A549 treated with AZD9567 at 1 μM for 4 hours (cell line): ENCODE data around the gene ABCA2. TPM values are rescaled to one million over a fixed set of nuclear protein-coding genes. Genes with fewer than 3 reads are reported as not detected.

ENCODE experiments used
- total RNA-seq: library from RNA; stranded (reverse); fragments of 200-300 nt; extraction: Qiagen RNA extraction; gene quantifications from 5 replicates; pipeline ENCODE4 v1.2.3, GENCODE V29; 2022; ENCODE audit not compliant: insufficient read depth

The ABCA2 gene, protein sequence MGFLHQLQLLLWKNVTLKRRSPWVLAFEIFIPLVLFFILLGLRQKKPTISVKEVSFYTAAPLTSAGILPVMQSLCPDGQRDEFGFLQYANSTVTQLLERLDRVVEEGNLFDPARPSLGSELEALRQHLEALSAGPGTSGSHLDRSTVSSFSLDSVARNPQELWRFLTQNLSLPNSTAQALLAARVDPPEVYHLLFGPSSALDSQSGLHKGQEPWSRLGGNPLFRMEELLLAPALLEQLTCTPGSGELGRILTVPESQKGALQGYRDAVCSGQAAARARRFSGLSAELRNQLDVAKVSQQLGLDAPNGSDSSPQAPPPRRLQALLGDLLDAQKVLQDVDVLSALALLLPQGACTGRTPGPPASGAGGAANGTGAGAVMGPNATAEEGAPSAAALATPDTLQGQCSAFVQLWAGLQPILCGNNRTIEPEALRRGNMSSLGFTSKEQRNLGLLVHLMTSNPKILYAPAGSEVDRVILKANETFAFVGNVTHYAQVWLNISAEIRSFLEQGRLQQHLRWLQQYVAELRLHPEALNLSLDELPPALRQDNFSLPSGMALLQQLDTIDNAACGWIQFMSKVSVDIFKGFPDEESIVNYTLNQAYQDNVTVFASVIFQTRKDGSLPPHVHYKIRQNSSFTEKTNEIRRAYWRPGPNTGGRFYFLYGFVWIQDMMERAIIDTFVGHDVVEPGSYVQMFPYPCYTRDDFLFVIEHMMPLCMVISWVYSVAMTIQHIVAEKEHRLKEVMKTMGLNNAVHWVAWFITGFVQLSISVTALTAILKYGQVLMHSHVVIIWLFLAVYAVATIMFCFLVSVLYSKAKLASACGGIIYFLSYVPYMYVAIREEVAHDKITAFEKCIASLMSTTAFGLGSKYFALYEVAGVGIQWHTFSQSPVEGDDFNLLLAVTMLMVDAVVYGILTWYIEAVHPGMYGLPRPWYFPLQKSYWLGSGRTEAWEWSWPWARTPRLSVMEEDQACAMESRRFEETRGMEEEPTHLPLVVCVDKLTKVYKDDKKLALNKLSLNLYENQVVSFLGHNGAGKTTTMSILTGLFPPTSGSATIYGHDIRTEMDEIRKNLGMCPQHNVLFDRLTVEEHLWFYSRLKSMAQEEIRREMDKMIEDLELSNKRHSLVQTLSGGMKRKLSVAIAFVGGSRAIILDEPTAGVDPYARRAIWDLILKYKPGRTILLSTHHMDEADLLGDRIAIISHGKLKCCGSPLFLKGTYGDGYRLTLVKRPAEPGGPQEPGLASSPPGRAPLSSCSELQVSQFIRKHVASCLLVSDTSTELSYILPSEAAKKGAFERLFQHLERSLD (N-terminal part only)
- total RNA-seq: 20.0 to 29.5 TPM (median 27.5 TPM) in 5 replicates

DNA sequence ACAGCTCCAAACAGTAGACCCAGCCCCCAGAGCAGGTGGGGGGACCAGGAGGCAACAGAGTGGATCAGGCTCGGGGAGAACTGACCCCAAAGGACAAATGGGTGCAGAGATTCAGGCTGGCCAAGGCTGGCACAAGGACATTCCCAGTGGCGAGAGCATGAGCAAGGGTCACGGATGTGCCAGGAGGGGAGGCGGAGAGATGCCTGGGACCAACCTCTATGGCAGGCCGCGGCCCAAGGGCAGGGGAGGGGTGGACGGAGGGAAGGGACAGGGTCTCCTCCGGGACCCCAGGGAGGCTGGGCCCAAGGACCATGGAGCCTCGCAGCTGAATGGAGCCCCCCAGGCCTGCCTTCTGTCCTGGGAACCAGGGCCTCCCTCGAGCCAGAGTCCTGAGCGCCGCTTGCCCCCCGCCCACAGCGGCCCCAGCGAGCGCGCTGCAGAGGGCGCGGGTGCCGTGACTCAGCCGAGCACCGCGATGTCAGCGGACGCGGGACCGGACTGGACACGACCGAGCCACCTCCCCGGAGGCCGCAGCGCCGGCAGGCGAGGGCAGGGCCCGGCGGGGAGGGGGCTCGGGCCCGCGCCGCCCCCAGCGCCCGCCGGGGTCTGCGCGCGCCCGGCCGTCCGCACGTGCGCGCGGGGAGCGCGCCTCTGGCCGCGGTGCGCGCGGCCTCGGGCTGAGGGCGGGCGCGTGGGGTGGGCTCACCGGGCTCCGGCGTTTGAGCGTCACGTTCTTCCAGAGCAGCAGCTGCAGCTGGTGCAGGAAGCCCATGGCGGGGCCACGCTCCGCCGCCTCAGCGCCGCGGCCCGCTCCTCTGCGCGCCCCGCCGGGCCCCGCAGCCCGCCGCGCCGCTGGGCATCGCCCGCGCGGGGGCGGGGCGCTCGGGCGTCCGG is at the start of gene ABCA2:
ABCA2 (minus strand) TSS at position 869 of the 894 bp plus-strand sequence; CDS start at position 772, 97 bp downstream.

DNA sequence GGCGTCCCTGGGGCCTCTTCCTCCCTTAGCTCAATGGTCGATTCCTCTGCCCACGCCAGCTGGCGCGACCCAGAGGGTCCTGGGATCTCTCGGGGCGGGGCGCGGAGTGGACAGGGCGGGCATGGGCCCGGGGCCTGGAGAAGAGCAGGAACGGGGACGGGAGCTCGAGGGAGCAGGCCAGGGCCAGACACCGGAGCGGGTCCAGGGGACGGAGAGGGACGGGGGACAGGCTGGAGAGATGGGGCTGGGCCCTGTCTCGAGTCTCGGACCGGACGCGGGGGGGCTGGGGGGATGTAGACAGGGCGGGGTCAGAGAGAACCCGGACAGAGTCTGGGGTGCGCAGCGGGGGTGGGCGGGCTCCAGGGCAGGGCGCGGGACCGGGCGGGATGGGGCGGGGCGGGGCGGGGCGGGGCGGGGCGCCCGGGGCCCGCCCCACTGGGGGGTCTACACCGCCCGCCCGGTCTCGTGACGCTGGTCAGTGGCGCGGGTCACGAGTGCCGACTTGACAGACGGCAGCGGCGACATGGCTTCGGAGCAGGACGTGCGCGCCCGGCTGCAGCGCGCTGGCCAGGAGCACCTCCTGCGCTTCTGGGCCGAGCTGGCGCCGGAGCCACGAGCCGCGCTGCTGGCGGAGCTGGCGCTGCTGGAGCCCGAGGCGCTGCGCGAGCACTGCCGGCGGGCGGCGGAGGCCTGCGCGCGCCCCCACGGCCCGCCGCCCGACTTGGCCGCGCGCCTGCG is 49.1 kb upstream of the ABCA2 start, which contains the start of gene UAP1L1:
UAP1L1 (plus strand) TSS at position 508 of the 738 bp plus-strand sequence; CDS start at position 524, 16 bp downstream.

DNA sequence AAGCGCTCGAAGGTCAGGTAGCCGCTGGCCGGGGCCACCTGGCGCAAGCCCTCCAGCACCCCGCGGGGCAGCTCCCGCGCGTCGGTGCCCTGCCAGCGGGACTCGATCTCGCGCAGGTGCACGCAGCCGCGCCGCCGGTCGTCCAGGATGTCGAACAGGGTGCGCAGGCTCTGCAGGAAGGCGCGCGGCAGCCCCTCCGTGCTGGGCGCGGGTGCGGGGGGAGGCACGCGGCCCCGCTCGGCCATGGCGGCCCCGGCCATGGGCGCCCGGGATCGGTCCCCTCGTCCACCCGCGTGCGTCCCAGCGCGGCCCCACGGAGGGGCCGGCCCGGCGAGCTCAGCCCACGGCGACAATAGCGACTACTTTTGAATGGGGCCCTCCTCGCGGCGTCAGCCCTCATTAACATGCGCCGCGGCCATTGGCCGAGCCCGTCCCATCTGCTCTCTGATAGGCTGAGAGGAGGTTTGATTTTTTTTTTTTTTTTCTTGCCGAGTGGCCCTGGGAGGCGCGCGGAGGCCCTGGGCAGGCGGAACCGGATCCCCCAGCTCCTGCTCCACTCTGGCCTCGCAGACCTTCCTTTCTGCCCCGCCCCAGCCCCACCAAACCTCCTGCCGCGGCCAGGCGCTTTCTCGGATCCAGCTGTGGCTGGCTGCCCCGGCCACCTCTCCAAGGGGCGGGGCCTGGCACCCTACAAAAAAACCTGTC is 42.3 kb upstream of the ABCA2 start, which contains the start of gene SAPCD2:
SAPCD2 (minus strand) TSS at position 357 of the 705 bp plus-strand sequence; CDS start at position 260, 97 bp downstream.

DNA sequence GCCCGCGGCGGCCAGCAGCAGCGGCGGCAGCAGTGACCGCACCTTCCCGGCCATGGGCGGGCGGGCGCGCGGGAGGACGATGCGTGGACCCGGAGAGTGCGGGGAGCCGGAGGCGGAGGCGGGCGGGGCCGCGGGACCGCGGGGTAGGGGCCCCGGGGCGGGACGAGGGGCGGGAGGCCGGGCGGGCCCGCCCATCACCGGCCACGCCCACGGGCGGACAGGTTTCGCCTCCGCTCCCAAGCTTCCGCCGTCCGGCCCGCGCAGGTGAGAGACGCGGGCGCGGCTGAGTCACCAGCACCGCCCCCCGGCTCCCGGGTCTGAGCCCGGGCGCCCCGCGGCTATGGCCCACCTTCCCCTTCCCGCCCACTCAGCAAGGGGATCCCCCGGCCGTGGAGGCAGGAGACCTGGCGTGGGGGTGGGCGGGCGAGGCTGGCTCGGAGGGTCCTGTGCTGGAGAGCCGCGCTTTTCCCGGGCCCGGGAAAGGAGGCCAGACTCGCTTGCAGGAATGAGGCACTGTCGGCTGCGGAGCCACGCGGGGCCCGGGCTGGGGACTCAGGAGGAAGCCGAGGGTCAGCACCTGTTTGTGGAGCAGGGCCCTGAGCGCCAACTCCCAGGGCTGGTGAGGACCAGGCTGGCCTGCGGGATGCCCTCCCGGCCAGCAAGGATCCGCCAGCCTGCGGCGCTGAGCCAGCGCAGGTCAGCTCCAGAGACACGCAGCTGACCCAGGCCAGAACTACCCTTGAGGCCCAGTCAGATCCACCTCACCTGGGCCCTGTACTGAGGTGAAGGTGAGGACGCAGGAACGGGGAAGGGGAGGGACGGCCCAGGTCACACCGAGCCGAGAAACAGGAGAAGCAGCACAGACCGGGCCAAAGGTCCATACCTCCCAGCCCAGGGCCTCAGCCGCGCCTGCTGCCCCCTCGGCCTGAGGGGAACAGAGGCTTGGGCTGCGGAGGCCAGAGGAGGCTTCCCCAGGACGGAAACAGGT is 26.2 kb upstream of the ABCA2 start, which contains the start of gene ENTPD2:
ENTPD2 (minus strand) TSS at position 118 of the 988 bp plus-strand sequence; CDS start at position 54, 64 bp downstream.

DNA sequence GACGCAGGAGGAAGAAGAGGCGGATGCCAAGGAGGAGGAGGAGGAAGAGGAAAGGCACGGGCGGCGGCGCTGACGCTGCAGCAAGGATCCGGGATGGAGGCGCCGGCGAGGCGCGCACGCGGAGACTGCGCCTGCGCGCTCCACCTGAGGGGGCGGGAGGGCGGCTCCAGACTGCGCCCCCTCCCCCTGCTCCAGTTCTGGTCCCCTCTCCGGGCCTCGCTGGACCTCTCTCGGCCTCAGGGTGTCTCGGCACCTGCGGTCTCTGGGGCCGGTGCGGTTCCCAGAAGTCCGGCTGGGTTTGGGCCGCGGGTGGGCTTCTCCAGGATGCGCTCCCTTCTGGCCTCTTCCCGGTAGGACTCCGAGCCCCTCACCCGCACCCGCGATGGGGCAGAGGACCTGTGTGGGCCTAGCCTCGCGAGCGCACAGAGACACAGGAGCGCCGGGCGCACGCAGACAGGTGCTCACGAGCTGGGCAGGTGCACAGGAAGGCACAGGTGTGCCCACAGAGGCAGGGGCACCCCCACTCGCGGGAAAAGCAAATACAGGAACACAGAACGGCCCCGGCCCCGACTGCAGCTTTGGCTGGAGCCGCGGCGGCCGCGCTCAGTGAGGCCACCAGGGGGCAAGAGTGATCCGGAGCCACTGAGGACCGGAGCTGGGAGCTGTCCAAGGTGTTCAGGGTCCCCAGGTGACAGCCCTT is 18.2 kb upstream of the ABCA2 start, which contains the start of gene NPDC1:
NPDC1 (minus strand) TSS at position 90 of the 700 bp plus-strand sequence. CDS start 188 bp downstream, outside the sequence.

DNA sequence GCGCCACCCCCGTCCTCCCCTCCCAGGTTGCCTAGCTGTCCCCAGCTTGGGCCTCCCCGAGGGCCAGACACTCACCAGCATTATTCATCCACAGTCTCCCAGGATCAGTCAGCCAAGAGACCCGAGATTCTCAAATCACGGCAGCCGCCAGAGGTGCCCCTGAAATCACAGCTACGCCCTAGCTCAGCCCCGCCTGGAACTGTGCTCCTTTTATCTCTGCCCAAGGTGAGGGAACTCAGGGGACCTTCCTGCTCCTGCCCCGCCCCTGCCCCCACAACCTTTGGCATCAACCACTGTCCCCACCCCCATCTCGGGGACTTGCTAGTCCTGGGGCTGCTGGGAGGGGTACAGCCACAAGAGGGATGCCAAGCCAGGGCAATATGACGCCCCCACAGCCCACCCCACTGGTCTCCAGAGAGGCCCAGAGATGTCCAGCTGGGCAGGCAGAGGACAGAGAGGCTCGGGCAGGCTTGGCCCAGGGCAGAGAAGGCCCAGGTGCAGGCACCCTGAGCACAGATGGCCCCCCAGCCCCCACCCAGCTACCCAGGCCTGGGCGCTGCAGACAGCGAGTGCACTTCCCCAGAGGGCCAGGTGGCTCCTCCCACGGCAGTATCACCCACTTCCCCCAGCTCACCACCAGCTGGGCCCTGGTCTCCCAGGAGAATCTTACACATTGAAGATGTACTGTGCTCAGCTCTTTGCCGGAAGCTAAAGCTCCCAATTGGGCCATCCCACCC is 4.0 kb upstream of the ABCA2 start, which contains the start of gene FUT7:
FUT7 (minus strand) TSS at position 185 of the 737 bp plus-strand sequence; CDS start at position 88, 97 bp downstream.

DNA sequence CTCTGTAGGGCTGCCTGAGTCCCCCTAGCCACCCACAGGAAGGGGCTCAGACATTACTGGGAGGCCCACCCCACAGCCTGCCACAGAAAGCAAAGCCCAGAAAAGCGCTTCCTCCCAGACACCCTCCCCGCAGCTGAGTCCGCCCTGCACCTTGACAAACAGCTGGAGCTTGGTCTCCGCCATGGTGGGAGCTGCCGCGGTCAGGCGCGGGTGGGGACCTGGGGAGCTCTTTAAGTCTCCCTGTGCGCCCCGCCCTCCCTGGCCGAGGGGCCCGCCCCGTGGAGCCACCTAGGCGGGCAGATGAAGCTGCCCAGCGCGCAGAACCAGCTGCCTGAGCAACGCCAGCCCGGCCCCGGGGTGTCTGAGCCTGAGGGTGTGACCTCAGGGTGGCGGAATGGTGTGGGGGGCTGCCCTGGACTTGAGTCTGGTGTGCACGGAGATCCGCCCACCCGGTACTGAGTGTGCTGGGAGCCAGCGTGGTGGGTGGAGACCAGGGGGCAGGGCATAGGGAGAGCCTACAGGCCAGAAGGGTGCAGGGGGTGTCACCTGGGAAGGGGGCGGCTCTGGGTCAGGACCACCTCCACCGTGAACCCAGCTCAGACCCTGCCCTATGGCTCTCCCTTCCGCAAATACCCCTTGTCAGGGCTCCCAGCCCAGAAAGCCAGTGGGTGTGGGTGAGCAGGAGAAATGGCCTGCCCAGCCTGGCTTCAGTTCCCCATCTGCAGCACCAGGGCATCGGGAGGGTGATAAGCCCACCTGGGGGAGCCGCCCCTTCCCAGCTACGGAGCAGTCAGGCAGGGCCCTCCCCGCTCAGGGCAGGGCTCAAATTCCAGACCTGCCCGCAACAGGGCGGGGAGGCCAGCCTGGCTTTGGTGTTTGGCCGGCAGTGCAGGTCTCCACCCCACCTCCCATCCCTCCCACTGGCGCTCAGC is 31.4 kb downstream of the ABCA2 start, which contains the start of gene CLIC3:
CLIC3 (minus strand) TSS at position 208 of the 932 bp plus-strand sequence; CDS start at position 183, 25 bp downstream.

DNA sequence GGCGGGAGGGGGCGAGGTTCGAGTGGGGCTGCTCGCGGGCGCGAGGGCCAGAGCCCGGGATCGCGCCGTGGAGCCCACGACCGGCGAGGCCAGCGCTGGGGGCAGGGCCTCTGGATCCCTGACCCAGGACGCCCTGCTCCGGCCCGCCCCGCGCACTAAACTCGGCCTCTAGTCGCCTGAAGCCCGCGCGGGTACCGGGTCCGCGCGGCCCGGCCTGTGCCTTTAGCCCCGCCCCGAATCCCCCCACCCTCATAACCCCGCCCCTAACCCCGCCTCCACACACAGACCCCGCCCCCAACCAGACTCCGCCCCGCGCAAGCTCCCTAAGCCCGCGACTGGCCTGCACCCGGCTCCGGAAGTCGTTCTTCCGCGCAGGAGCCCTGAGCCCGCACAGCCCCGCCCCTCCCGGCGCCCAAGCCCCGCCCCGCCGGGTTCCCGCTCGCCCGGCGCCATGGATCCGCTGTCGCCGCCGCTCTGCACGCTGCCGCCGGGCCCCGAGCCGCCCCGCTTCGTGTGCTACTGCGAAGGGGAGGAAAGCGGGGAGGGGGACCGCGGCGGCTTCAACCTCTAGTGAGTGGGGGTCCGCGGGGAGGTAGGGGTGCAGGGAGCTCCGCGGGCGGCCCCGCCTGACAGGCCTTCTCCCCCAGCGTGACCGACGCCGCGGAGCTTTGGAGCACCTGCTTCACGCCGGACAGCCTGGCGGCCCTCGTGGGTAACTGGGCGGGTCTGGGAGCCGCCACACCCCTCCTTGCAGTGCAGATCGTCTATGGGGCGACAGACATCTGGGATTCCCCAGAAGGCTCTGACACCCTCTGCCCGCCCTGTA is 35.8 kb downstream of the ABCA2 start, which contains the start of gene PAXX:
PAXX (plus strand) TSS at position 430 of the 826 bp plus-strand sequence; CDS start at position 452, 22 bp downstream.

DNA sequence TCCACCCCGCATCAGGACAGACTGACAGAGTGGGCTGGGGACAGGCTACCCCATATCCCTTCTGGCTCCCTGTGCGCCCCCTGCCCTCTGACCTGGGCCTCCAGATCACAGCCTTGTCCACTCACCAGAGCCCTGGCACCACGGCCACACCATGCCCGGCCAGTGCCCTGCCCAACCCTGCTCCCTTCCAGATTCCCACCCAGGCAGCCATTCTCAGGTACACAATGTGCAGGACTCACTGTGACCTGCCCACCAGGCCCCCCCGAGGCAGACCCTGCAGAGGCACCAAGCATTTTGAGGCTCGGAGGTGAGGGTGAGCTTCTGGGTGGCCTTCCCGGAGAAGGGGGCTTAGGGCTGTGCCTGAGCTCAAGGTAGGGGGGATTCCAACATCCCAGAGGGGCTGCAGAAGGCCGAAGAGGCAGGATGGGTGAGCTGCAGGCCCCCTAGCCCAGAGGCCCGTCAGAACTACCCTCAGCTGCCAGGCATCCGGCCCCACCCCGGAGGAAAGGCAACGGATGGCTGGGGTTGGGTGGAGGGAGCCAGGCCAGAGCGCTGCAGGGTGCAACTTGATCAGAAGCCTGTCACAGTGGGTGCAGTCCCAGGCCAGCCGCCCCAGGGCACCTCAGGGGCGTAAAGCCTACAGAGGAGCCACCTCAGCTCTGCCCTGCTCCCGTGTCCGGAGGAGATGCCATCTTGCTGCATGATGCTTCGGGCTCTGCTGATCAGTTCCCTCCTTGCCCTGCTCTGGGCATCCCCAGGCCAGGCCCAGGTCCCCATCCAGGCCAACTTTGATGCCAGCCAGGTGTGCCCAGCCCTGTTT is 45.6 kb downstream of the ABCA2 start, which contains the start of gene LCNL1:
LCNL1 (plus strand) TSS at position 762 of the 820 bp plus-strand sequence. CDS start 594 bp downstream, outside the sequence.

DNA sequence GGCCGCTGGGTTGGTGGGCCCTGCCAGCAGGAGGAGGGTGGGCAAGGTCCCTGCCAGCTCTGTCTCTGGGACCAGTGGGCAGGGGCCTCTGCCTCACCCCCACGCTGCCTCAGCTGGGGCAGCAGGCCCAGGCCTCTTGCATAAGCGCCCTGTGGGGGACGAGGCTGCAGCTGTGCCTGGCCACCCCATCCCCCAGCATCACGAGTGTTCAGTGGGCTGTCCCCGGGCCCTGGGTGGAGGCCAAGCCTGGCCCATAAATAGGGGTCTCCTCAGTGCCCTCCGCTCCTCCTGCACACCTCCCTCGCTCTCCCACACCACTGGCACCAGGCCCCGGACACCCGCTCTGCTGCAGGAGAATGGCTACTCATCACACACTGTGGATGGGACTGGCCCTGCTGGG is 50.8 kb downstream of the ABCA2 start, which contains the start of gene PTGDS:
PTGDS (plus strand) TSS at position 282 of the 400 bp plus-strand sequence; CDS start at position 357, 75 bp downstream.

